HG03135 (cell line): ENCODE results near the gene RHOF.

Experiments used
- ATAC-seq: cut with Tn5 transposase; IDR thresholded peaks from one replicate; pipeline ENCODE4 v1.9.1; 2021; ENCODE audit warnings: mild to moderate bottlenecking, moderate library complexity; ENCODE audit not compliant: unreplicated experiment

Gene RHOF

DNA sequence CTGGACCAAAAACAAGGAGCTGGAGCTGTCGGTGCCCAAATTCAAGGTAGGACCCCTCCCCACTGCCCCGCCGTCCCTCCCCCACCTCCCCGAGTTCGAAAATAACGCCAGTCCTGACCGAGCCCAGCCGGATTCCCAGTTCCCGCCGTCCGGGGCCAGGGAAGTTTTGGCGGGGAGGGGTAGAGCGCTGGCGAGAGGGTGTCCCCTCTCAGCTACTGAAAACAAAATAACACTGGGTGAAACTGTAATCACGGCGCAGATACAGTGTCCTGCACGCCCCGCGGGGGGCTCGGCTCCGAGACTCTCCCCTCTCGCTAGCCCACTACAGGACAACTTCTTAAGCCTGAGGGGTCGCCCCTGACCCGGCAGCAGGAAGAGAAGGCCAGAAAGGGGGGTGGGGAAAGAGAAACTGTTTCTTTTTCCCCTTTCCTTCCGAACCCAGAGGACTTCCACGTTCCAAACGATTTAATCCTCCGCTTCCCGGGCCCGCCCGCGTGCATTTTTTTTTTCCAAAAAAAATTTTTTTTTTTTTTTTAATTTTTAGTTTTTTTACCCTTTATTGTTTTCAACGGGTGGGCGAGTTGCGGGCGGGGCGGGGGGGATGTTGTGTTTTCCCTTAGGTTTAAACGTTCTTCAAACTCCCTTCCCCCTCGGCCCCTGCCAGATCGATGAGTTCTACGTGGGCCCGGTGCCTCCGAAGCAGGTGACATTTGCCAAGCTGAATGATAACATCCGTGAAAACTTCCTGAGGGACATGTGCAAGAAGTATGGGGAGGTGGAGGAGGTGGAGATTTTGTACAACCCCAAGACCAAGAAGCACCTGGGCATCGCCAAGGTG lies 11.9 kb upstream of the RHOF start:
- ATAC-seq, result no peak

DNA sequence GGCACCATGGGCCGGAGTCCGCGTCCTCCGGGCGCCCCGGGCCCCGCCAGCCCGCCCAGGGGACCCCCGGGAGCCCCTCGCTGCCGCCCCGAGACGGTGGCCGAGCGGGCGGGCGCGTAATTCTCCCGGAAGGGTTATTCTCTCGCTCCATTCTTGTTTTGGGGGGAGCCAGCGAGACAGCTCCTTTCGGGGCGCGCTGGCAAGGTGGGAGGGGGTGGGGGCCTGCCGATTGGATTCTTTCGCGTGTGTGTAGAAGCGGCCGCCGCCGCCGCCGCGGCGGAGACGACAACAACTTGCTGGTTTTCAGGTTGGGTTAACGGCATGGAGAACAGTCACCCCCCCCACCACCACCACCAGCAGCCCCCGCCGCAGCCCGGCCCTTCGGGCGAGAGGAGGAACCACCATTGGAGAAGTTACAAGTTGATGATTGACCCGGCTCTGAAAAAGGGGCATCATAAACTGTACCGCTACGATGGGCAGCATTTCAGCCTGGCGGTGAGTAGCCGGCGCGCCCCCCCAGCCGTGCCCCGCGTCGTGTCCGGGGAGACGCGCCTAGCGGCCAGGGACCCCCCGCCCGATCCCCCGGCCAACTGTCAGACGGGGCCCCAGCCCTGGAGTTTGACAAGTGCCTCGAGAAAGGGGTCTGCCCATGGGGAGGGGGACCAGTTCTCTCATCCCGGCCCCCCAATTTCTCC lies 11.1 kb upstream of the RHOF start:
- no peak for ATAC-seq

DNA sequence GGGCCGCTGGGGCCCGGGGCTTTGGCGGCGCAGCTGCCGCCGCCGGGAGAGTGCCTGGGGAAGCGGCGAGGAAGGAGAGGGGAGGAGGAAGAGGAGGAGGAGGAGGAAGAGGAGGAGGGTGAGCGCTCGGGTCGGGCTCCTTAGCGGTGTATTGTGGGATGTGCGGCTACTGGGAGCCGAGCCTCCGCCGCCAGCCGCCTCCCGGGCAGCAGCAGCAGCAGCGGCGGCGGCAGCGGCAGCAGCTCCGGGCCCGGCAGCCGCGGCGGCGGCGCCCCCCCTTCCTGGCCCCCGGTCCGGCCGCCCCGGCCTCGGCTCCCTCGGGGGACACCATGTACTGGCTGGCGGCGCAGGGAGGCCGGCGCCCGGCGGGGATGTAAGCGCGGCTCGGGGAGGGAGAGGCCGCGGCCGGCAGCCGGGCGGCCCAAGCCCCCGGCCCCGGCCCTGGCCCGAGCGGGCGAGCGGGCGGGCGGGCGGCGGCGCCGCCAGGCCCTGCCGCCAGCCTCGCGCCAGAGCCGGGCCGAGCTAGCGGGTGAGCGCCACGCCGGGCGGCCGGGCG lies 10.5 kb upstream of the RHOF start, which contains the start of gene SETD1B:
TSS of gene SETD1B (plus strand) at position 149 of the 556 bp plus-strand sequence. CDS start 729 bp downstream, outside the sequence.
- no peak for ATAC-seq

DNA sequence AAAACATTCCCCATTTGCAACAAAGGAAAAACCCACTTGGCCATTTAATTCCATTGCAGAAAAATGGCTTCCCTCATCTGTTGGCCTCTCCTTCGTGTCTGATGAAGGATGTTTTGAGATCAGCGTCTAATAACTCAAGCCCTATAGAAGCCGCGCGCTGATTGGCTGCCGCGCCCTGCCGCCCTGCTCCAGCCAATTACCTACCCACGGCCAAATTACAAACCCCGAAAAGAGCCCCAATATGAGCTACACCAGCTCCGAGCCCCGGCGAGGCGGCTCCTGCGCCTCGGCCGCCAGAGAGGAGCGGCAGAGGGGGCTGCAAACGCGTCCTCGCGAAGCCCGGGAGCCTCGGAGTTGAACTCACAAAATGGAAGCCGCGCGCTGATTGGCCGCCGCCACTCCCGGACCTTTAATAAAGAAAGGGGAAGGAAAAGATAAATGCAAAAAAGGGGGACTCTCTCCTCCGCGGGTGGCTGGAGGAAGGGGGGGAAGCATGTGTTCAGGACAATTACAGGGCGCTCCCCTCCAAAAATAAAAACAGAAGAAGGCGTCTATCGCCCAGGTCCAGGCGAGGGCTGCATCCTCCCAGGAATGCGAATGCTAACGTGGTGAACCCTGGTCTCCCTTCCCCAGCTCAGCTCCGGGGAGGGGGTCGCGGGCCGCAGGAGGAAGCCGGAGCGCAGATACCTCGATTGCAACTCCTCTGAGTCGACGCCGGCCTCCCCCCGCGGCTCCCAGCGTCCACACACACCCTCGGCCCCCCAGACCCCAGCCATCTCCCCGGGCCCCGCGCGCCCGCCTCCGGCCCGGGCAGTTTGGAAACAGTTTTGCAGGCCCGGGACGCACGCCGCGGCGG lies 9.6 kb upstream of the RHOF start:
- peak; percentile 35 for ATAC-seq

DNA sequence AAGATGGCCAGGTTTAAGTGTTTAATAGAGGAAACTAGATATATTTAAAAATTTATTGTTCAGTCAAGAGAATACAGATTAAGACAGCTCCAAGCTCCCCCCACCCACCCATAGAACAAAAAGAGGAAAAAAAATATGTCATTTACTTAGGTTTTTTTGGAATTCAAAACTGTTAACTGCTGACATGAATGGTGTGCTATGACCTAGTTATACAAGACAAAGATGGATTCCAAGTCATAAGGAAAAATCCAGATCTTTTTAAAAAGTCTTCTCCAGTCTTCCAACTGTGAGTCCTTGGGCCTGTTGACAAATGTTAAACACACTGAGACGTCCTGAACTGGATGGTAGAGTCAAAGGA lies 9.0 kb upstream of the RHOF start:
- no peak for ATAC-seq

DNA sequence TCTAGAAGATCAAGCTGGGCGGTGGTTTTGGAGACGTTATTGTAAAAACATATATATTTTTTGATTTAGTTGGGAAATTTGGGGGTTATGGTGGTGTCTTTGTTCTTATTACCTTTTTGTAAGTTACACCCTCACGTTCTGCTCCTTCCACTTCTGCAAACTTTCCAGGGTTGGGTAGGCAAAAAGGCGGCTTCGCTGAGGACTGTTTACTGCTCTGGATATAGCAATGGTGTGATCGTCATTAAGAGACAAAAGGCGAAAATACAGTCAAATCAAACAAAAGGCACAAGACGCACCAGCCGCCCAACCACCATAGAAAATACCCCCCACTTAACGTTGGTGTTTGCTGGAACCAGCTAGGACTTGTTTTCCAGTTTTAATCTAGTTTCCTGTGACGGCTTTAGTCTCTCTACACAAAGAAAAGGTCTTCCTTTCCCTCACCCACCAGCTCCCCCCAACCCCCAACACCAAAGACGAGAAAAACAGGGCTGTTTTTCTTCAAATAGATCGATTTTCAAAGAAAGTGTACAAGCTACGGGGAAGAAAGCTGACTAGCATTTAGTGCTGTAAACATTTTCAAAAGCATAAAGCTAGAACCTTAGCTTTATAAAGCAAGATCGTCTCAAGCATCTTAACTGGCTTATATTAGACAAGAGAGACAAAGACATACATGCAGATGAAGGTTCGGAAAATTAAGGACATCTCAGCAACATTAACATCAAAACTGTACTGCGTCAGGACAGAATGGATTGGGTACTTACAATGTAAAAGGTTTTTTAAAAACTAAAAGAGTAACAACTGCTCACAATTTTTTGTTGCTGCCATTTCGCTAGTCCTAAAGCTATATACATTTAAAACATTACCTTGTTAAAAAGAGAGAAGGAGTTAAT lies 8.4 kb upstream of the RHOF start:
- no peak for ATAC-seq

DNA sequence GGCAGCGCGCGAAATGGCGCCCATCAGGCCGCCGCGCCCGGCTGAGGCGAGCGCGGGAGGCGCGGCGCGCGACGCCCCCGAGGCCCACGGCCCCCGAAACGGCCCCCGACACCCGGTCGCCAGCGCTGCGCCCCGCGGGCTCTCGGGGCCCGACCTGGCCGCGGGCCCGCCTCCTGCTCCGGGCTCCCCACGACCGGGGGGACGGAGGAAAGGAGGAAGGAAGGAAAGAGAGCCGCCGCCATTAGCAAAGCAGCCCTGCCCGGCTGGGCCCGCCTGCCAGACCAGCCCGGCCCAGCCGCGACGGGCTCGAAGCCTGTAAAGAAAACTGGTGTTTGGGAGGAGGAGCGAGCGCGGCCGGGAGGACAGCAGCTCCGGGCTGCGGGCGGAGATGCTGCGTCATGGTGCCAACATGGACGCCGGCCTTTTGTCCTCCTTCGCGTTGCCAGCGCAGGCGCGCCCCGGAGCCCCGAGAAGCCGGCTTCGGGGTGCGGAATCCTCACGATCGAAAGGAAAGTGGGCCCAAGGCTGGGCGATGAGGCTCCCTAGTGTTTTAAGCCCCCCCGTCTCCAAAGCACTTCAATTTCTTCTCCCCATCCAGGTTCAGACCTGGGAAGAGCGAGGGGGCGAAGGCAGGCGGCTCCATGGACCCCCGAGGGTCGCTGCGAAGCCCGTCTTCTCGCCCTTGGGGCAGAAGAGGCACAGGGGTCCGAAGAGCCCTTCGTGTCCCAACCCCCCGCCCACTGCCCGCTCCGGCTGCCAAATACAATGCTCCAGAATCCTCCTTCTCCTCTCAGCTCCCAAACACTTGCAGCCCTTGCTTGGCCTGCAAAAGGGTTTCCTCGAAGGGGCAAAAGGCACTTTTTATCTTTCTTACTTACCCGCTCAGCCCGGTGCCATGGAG lies 7.5 kb upstream of the RHOF start:
- ATAC-seq, result no peak

DNA sequence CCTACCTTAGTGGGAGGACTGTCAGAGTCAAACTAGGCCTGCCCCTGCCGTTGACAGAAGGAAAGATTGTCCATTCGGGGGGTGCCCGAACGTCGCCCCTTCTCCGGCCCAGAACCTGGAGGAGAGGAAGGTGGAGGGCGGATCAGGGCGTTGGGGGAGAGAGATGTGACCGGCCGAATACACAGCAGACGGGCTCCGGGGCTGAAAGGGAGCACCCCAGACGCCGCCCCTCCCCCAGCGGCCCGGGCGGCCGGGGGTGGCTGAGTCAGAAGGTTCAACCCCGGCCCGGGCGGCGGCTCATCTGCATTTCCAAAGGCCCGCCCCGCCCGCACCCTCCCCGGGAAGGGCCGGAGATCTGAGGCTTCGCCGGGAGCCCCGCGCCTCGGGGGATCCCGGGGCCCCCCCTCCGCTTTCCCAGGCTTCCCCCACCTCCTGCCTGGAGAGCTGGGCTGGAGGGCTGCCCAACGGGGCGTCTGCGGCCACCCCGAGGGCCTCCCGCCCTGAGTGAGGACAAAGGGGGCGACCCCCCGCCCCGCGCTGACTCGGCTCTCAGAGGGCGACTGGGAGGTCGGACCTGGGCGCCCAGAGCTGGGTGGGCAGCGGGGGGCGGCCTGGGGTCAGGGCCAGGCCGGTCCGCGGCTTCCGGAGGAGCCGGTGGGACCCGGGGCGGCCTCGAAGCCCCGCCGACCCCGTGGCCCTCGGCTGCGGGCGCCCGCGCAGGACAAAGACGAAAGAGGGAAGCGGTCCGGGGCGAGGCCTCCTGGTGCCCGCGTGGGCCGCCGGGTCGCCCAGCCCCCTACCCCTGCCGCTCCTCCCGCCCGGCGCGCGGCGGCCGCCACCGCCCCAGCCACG lies 6.6 kb upstream of the RHOF start:
- no peak for ATAC-seq

DNA sequence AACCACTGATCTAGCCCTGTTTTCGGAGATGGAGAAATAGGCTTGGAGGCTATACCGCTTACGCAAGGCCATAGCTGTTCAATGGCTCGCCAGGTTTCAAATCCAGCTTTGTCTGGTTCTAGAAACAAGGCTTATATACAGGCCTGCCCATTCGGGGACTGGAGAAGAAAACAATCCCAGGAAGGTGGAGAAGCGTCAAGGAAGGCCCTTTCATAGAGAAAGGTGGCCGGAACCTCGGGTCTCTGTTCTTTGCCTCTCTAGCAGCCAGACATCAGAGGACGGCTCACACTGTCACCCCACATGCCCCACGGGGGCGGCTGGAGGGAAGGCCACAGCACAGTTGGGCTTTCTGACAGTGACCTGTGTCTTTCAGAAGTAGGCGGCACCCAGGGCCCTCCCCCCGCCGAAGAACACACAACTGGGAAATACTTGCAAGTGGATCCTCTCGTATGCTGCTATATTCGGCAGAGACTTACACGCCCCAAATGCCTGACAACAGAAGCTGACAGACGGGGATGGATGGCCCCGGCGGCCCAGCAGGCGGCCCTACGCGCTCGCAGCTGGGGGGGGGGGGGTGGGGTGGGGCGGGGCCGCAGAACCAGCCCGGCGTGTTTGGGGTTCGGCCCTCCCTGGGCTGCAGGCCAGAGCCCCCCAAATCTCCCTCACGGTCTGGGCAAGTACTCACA lies 5.8 kb upstream of the RHOF start:
- no peak for ATAC-seq

DNA sequence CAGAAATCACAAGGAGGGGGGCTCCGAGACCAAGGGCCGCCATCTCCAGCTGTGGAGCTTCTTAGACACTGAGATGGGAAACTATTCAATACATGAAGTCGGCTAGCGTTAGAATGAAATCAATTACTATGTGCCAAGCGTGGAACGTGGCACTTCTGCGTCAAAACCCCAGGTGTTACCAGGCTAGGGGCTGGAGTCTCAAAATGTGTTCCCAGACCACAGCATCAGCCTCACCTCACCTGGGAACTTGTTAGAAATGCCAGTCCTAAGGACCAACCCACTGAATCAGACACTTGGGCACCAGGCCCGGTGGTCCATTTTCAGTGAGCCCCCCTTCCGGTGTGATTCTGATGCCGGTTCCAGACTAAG lies 5.3 kb upstream of the RHOF start:
- no peak for ATAC-seq

DNA sequence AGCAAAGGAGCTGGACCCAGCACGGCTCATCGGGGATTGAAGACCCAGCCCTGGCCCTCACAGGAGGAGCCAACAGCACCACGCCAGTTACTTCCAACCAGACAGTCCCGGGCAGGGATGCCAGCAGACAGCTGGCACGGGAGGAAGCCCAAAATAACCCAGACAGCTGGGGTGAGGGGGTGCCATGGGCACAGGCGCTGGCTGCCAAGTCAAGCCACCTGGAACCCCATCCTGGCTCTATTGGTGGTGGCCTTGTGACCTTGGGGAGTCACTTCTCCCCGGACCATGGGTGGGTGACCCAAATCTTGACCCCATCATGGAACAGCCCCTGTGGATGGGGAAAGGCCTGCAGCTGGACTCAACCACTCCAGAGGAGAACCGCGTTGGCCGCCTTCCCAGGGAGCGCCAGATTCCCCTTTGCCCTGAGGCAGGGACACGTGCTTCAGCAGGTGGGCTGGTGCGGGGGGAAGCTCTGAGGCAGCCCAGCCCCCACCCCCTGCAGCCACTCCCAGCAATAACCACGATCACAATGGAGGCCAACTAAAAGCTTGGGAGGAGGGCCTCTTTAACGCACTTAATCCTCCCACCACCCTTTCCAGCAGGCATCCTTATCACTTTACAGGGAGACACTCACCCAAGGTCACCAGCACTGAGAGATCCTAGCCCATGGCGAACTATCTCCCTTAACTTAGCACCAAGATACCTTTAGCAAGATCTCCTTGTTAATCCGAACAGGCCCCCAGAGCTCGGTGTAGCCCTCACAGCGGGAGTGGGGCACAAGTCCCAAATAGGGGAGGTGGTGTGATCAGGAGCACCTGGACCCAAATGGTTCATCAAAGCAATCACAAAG lies 4.7 kb upstream of the RHOF start:
- ATAC-seq, result no peak

DNA sequence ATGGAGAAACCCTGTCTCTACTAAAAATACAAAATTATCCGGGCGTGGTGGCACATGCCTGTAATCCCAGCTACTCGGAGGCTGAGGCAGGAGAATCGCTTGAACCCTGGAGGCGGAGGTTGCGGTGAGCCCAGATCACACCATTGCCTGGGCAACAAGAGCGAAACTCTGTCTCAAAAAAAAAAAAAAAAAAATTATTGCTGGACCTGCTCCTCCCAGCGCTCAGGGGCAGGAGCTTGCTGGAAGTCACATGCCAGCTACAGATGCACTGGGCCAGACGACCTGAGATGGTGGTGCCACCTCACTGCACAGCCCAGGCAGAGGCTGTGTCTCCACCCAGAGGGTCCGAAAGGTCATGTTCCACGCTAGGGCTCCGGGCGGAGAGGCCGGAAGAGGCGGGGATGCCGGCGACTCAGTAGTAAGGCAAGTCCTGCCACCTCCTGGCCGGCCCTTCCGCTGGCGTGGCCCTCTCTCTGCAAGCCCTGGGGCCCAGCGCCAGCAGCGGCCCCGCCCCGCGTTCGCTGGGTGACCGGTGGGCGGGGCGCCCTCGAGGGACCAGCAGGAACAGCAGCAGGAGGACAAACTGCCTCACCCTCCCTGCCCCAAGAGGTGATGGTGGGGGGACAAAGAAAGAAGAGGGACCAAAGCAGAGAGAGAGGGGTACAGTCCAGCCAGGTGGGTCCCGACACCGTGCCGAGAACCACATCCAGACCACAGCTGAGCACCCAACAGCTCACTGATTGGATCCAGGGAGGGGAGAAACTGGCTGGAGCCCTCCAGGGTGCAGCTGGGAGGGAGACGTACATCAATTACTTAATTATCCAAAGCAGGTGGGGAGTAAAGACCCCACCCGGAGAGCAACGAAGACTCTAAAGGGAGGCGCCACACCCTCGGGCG lies 3.6 kb upstream of the RHOF start:
- no peak for ATAC-seq

DNA sequence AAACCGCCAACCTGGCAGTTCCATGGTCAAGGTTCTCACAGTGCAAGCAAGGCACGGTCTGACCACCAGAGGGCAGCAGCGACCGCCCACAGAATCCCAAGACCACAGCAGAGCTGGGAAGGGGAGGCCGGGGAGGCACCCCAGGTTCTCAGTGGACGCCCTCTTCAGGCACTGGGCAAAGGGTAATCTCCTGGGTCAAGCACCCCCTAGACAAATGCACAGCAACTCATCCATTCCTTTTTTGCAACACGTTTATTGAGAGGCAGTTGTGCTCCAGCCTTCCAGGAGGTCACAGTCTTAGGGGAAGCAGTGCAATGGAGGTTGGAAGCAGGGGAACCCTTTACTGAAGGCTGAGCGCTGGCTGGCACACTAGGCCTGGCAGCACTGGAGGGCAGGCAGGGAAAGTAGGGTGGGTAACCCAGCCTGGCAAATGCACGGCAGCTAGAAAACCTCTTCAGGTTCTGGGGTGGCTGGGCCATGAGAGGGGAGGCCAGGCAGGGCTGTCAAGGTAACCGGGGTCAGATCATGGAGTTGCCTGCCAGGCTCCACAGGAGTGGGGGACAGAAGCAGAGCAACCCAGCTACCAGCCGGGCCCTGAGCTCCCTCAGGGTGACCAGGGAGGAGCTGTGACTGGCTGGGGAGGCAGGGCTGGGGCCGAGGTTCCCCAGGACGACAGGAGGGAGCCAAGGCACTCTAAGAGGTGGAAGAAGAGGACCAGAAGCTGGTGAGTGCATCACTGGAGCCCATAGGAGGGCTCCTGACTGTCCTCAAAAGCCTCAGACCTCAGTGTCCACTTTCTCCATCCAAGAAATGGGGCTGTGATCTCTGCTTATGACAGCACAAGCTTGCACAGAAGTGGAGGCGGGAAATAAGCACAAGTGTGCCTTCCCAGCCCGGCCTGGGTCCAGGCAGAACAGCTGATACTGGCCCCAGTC lies 1.8 kb upstream of the RHOF start:
- ATAC-seq, result no peak

DNA sequence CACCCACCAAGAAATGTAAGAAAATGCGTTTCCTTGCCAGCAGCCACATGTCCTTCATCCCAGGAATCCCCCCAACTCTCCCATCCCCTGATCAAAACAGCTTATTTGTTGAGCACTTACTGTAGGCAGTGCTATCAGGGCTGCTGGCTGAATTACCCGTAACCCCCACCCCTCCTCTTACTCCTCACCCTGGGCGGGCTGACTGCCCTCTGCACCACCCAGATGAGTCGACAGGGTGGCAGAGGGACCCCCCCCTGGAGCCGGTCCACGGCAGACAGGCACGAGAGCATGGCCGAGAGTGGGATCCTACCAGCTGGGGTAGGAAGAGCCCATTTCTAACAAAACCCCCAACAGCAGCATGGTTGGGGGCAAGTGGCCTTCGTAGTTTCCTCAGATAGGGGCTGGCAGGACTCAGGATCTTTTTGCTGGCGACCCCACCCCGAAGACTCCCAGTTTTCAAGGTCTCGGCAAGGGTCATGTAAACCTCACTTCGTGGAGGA lies 1.1 kb upstream of the RHOF start:
- no peak for ATAC-seq
